ENCODE measurements around the gene STK32C.
"Not testable (repeated sequence)": the region's sequence is repeated elsewhere in the genome, so short reads cannot be mapped to it uniquely, and the experiment has no call there.

Gene STK32C

GRCh38 chr10:132281915-132282666, 25.7 kb downstream of the STK32C start:
- DNase-seq (ENCODE audit: low spot score), result no peak

GRCh38 chr10:132280646-132281074, 27.1 kb downstream of the STK32C start:
- no peak for DNase-seq (ENCODE audit: low spot score)

GRCh38 chr10:132279873-132280645, 27.7 kb downstream of the STK32C start:
- DNase-seq (ENCODE audit: low spot score), result no peak

GRCh38 chr10:132277311-132277741, 30.4 kb downstream of the STK32C start:
- DNase-seq (ENCODE audit: low spot score), result no peak

GRCh38 chr10:132276706-132277105, 31.0 kb downstream of the STK32C start:
- no peak for DNase-seq (ENCODE audit: low spot score)

GRCh38 chr10:132276179-132276675, 31.5 kb downstream of the STK32C start:
- no peak for DNase-seq (ENCODE audit: low spot score)

- DNase-seq (ENCODE audit: low spot score), result no peak
Measured at GRCh38 chr10:132275426-132276178, 32.1 kb downstream of the STK32C start.

- no peak for DNase-seq (ENCODE audit: low spot score)
Measured at GRCh38 chr10:132274986-132275385, 32.8 kb downstream of the STK32C start.

- DNase-seq (ENCODE audit: low spot score), result peak; percentile 39
Measured at GRCh38 chr10:132274581-132274980, 33.2 kb downstream of the STK32C start.

GRCh38 chr10:132273966-132274365, 33.8 kb downstream of the STK32C start:
- DNase-seq (ENCODE audit: low spot score), result no peak

GRCh38 chr10:132273304-132273944, 34.3 kb downstream of the STK32C start:
- DNase-seq (ENCODE audit: low spot score), result no peak

- no peak for DNase-seq (ENCODE audit: low spot score)
Measured at GRCh38 chr10:132272231-132272971, 35.3 kb downstream of the STK32C start.

GRCh38 chr10:132271458-132272230, 36.1 kb downstream of the STK32C start:
- DNase-seq (ENCODE audit: low spot score), result no peak

- no peak for DNase-seq (ENCODE audit: low spot score)
Measured at GRCh38 chr10:132270721-132271457, 36.9 kb downstream of the STK32C start.

GRCh38 chr10:132270256-132270655, 37.5 kb downstream of the STK32C start:
- DNase-seq (ENCODE audit: low spot score), result no peak

- no peak for DNase-seq (ENCODE audit: low spot score)
Measured at GRCh38 chr10:132269266-132270230, 38.2 kb downstream of the STK32C start.

GRCh38 chr10:132267916-132268315, 39.8 kb downstream of the STK32C start:
- not testable (repeated sequence) for DNase-seq (ENCODE audit: low spot score)

- DNase-seq (ENCODE audit: low spot score), result no peak
Measured at GRCh38 chr10:132266594-132267161, 41.1 kb downstream of the STK32C start.
